ENCODE data around the gene SYCP3. TPM values are rescaled to one million over a fixed set of nuclear protein-coding genes. Genes with fewer than 3 reads are reported as not detected.

SYCP3 gene
- 0.27 TPM for total RNA-seq

GRCh38 chr12:101738920-101739665, at the start of gene SYCP3:
Gene SYCP3, minus strand, starts transcription at chr12:101739462. Its CDS starts 1,527 bp downstream, at chr12:101737935.
- no peak for DNase-seq (ENCODE audit: low read depth in 2 of 3, low spot score in 2 of 3)

GRCh38 chr12:101785671-101786070, 46.4 kb upstream of the SYCP3 start:
- no peak for DNase-seq (ENCODE audit: low read depth in 2 of 3, low spot score in 2 of 3)

GRCh38 chr12:101784376-101784775, 45.1 kb upstream of the SYCP3 start:
- no peak for DNase-seq (ENCODE audit: low read depth in 2 of 3, low spot score in 2 of 3)

- DNase-seq (ENCODE audit: low read depth in 2 of 3, low spot score in 2 of 3), result no peak
These were observed 44.6 kb upstream of the SYCP3 start for GRCh38 chr12:101783838-101784237.

GRCh38 chr12:101783150-101783549, 43.9 kb upstream of the SYCP3 start:
- DNase-seq (ENCODE audit: low read depth in 2 of 3, low spot score in 2 of 3), result no peak

GRCh38 chr12:101782273-101782731, 43.0 kb upstream of the SYCP3 start:
- DNase-seq (ENCODE audit: low read depth in 2 of 3, low spot score in 2 of 3), result no peak

- no peak for DNase-seq (ENCODE audit: low read depth in 2 of 3, low spot score in 2 of 3)
These were observed 42.6 kb upstream of the SYCP3 start for GRCh38 chr12:101781834-101782233.

- peak in 1 of 3 donors; percentile 53 for DNase-seq (ENCODE audit: low read depth in 2 of 3, low spot score in 2 of 3)
These were observed 41.3 kb upstream of the SYCP3 start for GRCh38 chr12:101780599-101780998.

GRCh38 chr12:101779626-101780025, 40.4 kb upstream of the SYCP3 start:
- no peak for DNase-seq (ENCODE audit: low read depth in 2 of 3, low spot score in 2 of 3)

- DNase-seq (ENCODE audit: low read depth in 2 of 3, low spot score in 2 of 3), result no peak
These were observed 39.9 kb upstream of the SYCP3 start for GRCh38 chr12:101779200-101779599.

- DNase-seq (ENCODE audit: low read depth in 2 of 3, low spot score in 2 of 3), result no peak
These were observed 38.7 kb upstream of the SYCP3 start for GRCh38 chr12:101777978-101778377.

- peak in 1 of 3 donors; percentile 63 for DNase-seq (ENCODE audit: low read depth in 2 of 3, low spot score in 2 of 3)
These were observed 38.2 kb upstream of the SYCP3 start for GRCh38 chr12:101777485-101777884.

GRCh38 chr12:101775816-101776215, 36.6 kb upstream of the SYCP3 start:
- DNase-seq (ENCODE audit: low read depth in 2 of 3, low spot score in 2 of 3), result peak in 2 of 3 donors; percentile 50 to 73

GRCh38 chr12:101773650-101774162, 34.4 kb upstream of the SYCP3 start:
- DNase-seq (ENCODE audit: low read depth in 2 of 3, low spot score in 2 of 3), result peak; percentile 47 to 88 (median 70)

- DNase-seq (ENCODE audit: low read depth in 2 of 3, low spot score in 2 of 3), result no peak
These were observed 32.9 kb upstream of the SYCP3 start for GRCh38 chr12:101772012-101772775.

- DNase-seq (ENCODE audit: low read depth in 2 of 3, low spot score in 2 of 3), result no peak
These were observed 30.6 kb upstream of the SYCP3 start for GRCh38 chr12:101769865-101770264.

- no peak for DNase-seq (ENCODE audit: low read depth in 2 of 3, low spot score in 2 of 3)
These were observed 29.5 kb upstream of the SYCP3 start for GRCh38 chr12:101768781-101769180.

- DNase-seq (ENCODE audit: low read depth in 2 of 3, low spot score in 2 of 3), result no peak
These were observed 28.3 kb upstream of the SYCP3 start for GRCh38 chr12:101767537-101767936.

- no peak for DNase-seq (ENCODE audit: low read depth in 2 of 3, low spot score in 2 of 3)
These were observed 25.0 kb upstream of the SYCP3 start for GRCh38 chr12:101764051-101764792.

- DNase-seq (ENCODE audit: low read depth in 2 of 3, low spot score in 2 of 3), result no peak
These were observed 24.1 kb upstream of the SYCP3 start for GRCh38 chr12:101763246-101763931.

Measured in hematopoietic multipotent progenitor cell (in vitro differentiated cells).